Activated CD8-positive, alpha-beta memory T cell treated with anti-CD3 and anti-CD28 coated beads for 24 hours (primary cell): ENCODE results near the gene MGRN1.

ENCODE experiments used
- DNase-seq: peaks from one replicate; pipeline ENCODE4 v3.0.0-alpha.2; 2020

MGRN1 gene

GRCh38 chr16:4689864-4690704 lies 65.5 kb downstream of the MGRN1 start:
- no peak for DNase-seq

- DNase-seq = peak; percentile 56
These were observed 66.5 kb downstream of the MGRN1 start for GRCh38 chr16:4690946-4691665.

GRCh38 chr16:4691666-4692412 lies 67.2 kb downstream of the MGRN1 start:
- DNase-seq = peak; percentile 58

DNA sequence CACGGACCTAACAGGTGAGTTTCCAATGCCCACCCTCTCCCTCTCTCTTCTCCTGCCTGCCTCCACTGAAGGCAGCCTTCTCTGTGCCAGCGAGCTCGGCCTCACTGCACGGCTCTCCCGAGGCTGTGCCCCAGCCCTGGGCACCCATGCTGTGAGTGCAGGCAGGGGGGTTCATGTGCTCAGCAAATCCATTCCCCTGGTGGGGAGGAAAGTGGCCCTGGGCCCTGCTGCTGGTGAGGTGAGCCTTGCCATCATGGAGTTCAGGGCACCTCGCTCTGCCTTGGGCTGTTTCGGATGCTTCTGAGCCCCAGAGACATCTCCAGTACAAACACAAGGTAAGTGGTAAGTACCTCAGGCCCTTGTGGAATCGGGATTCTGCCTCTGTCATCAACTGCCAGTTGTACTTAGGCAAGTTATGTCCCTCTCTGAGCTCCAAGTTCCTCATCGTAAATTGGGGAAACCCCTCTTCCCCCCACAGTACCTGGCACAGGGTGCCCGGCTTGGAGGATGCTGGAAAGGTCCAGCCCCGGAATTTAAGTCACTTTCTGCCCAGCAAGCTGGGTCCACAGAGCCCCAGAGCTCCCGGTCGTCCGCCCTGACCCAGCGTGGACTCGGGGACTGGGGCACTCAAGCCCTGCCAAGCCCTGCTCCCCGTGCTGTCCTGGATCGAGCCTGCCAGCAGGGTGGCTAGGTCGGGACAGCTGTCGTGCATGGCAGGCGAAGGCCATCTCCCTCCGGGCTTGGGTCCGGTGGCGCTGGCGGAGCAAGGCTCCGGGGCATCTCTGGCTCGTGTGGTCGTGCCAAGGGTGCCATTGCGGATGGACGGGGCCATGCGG lies 68.1 kb downstream of the MGRN1 start:
- no peak for DNase-seq

- DNase-seq = peak; percentile 98
These were observed 68.8 kb downstream of the MGRN1 start, which contains the start of gene NUDT16L1 for GRCh38 chr16:4693296-4693955. TSS of gene NUDT16L1 (plus strand) at chr16:4693562. CDS start at chr16:4693727, 165 bp downstream.

DNA sequence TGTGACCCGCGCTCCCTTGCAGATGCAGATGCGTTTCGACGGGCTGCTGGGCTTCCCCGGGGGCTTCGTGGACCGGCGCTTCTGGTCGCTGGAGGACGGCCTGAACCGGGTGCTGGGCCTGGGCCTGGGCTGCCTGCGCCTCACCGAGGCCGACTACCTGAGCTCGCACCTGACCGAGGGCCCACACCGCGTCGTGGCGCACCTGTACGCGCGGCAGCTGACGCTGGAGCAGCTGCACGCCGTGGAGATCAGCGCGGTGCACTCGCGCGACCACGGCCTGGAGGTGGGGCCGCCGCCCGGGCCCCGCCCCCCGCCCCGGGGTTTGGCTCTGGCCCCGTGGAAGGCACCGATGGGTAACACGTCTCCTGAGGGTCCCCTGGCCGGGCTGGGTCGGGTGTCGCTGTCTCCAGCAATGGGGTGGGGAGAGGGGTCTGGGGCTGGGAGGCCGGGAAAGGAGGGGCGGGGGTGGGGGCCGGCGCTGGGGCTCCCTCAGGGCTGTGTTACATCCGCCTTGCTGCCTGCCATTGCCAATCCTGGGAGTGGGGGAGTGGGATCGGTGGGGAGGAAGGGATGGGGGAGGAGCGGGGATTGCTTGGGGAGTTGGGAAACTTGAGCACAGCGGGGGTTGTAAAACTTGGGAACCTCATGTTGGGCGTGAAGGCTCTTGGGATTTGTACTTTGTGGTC lies 69.5 kb downstream of the MGRN1 start:
- peak; percentile 75 for DNase-seq

DNA sequence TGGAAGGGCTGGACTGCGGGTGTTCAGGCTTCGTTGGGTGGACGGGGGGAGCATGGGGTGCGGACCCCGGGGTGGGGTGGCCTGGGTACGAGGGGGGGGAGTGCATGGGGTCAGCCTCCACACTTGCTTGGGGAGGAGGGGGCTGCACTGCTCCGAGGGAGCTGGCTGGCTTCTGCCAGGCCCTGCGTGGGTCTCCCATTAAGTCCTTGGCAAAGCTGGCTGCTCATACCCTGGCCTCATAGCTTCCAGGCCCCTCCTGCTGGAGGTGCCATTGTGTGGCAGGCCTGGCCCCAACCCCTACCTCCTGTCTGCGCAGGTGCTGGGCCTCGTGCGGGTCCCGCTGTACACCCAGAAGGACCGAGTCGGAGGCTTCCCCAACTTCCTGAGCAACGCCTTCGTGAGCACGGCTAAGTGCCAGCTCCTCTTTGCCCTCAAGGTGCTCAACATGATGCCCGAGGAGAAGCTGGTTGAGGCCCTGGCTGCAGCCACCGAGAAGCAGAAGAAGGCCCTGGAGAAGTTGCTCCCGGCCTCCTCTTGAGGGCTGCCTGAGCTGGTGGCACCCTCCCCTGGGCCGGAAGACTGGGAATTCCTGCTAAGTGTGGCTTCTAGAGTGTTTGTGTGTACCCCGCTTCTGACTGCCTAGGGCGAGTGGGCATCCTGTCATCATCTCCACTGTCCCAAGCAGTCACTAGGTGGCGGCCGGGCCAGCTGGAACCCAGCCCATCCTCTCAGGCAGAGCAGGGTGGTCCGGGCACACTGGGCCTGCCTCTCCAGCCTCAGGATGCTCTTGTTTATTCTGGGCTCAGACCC lies 70.2 kb downstream of the MGRN1 start:
- DNase-seq = peak; percentile 62

GRCh38 chr16:4695473-4696171 lies 71.0 kb downstream of the MGRN1 start:
- DNase-seq = peak; percentile 56

DNA sequence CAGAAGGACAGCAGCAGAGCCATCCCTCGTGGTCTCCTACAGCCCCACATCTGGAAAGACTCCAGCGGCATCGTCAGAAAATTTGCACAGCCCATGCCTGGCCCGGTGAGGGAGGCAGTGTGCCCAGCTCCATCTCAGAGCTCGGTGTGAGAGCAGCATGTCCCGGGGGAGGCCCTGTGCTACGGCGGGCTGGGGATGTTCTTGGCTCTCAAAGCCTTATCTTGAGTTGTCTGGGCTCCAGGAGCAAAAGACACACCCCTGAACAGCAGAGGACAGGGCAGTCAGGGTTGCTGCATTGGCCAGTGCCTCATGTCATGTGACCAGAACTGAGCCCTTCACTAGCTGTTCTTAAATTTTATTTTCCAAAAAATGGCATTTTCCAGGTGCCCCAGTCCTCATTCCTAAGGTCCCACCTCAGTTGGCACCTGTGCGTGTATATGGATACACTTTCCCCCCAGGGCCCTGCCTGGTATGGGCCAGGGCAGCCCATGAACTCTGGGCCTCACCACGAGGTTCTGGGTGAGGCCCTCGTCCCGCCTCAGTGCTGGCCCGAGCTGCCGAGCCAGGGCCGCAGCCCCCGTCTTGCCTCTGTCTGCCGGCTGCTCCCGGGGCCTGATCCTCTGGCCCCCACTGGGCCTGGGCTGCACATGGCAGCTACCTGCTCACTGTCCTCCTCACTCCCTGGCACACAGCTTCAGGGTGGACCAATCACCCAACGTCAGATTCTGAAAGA lies 71.7 kb downstream of the MGRN1 start:
- no peak for DNase-seq

GRCh38 chr16:4696905-4697847 lies 72.5 kb downstream of the MGRN1 start:
- DNase-seq = peak; percentile 58

DNA sequence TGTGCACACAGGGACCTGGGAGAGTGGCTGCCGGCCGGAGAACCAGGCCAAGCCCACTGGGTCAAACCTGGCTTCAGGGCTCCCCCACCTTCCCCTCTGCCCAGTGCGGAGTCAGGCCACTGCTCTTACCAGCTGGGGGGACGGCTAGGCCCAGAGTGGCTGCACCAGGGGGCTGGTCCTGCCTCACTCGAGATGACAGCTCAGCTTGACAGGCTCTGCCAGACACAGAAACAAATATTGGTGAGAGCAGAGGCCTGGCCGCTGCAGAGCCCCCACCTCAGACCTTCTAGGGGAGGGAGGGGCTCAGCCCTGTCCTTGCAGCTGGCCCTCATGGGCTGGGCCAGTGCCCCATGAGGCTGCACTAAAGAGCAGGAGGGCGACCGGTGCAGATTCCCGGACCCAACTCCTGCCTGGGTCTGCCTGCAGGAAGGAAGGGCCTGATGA lies 73.2 kb downstream of the MGRN1 start:
- peak; percentile 55 for DNase-seq

- DNase-seq = no peak
These were observed 73.9 kb downstream of the MGRN1 start for GRCh38 chr16:4698321-4699045.

DNA sequence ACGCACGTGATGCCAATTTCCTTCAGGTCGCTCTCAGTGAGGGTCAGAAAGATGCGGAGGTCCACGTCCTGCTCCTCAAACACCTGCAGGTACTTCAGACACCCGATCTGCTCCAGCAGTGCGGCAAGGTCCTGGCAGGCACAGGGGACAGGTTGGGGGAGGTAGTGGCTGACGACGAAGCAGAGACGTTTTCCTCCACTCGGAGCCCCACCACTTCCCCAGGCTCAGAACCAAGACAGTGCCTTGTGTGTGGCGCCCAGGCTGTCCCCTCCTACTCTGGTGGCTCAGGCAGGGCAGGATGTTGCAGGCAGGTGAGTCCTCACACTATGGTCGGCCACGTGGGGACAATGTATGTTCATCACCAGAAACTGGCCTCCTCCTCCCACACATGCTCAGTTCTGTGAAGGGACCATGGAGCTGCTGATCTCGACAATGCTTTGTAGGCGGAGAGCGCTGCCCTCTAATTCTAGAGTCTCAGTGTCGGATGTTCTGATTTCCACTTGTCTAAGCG lies 74.5 kb downstream of the MGRN1 start:
- peak; percentile 54 for DNase-seq

DNA sequence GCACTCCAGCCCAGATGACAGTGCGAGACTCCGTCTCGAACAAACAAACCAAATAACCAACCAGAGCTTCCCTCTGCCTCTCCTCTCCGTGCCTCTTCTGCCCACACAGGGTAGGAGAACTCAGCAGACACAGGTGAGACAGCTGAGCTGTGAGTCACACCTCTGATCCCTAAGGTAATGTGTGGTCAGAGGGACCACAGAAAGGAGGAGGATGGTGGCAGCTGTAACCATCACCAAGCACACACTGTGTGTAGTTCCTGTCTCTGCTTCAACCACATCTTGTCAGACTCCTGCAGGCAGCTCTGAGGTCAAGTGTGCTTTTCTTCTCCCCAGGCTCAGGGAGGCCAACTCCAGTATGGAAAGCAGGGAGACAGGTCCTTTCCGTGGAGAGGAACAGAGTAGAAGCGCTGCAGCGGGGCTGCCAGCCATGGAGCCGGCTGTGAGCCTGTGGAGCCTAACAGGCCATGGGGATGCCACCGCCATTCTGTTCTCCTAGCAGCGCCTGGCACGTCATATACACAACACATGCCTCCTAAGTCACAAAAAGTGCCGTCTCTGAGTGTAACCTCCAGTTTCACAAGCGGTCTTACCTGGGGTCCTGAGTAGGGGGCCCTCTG lies 75.9 kb downstream of the MGRN1 start:
- DNase-seq = peak; percentile 65

GRCh38 chr16:4700997-4701743 lies 76.5 kb downstream of the MGRN1 start:
- no peak for DNase-seq
